Activated T-helper 2 cell treated with anti-CD3 and anti-CD28 coated beads, Interferon-gamma antibody, Interleukin-2, Interleukin-4, amounts not matched to agents 10 μg/mL and 5 μg/mL and 100 μg/mL, durations not matched to agents 14 hours and 24 hours and 36 hours (primary cell): ENCODE data around the gene NDST1. TPM values are rescaled to one million over a fixed set of nuclear protein-coding genes. Genes with fewer than 3 reads are reported as not detected.

Source experiments
- DNase-seq: peaks from one replicate; pipeline ENCODE4 v3.0.0; 2021; ENCODE audit warnings: low spot score
- H3K27ac Mint-ChIP-seq: one replicate; pipeline ENCODE4 v1.8.0; 2021; ENCODE audit warnings: mixed read lengths
- H3K27me3 Mint-ChIP-seq: one replicate; pipeline ENCODE4 v1.8.0; 2021; ENCODE audit warnings: low read depth, mixed read lengths
- H3K36me3 Mint-ChIP-seq: one replicate; pipeline ENCODE4 v1.8.0; 2021; ENCODE audit warnings: low read depth, mixed read lengths
- H3K4me1 Mint-ChIP-seq: one replicate; pipeline ENCODE4 v1.8.0; 2021; ENCODE audit warnings: low read depth, mixed read lengths
- H3K4me3 Mint-ChIP-seq: one replicate; pipeline ENCODE4 v1.8.0; 2021; ENCODE audit warnings: low read depth, mild to moderate bottlenecking, moderate library complexity, mixed read lengths
- H3K9me3 Mint-ChIP-seq: one replicate; pipeline ENCODE4 v1.8.0; 2021; ENCODE audit warnings: mixed read lengths
- intact Hi-C: fragments of 100-400 bp; cut with micrococcal nuclease; formaldehyde crosslinking; loops from one replicate; pipeline ENCODE4 v1.15.1; 2023
- total RNA-seq: library from RNA; stranded (reverse); gene quantifications from 2 replicates; pipeline ENCODE4 v1.2.3, GENCODE V29; 2022

NDST1 gene
- total RNA-seq, 1 donor from 2014 or later: 3.0 TPM

- Mint-ChIP-seq H3K4me3 (no peak overlapping the region), H3K27me3 (no peaks in the 10 kb centered on the region)
These were observed 95.1 kb downstream of the NDST1 start for GRCh38 chr5:150603052-150603451.

GRCh38 chr5:150603491-150603890 is 95.6 kb downstream of the NDST1 start:
- H3K4me3 Mint-ChIP-seq: no peak overlapping the region

More at GRCh38 chr5:150603052-150603451, 95.1 kb downstream of the NDST1 start:
- no peaks in the 10 kb centered on the region for H3K4me1 Mint-ChIP-seq
- DNase-seq: no peak
- no peak overlapping the region for H3K27ac Mint-ChIP-seq
- no peaks in the 10 kb centered on the region for H3K9me3 Mint-ChIP-seq
- intact Hi-C loops: no loop called here
- no peaks in the 10 kb centered on the region for H3K36me3 Mint-ChIP-seq

GRCh38 chr5:150604010-150604409 is 96.1 kb downstream of the NDST1 start:
- no peak overlapping the region for H3K4me3 Mint-ChIP-seq
- no peak overlapping the region for H3K27ac Mint-ChIP-seq
- H3K36me3 Mint-ChIP-seq: no peaks in the 10 kb centered on the region
- H3K4me1 Mint-ChIP-seq: no peaks in the 10 kb centered on the region
- intact Hi-C loops: no loop called here
- DNase-seq: no peak
- no peaks in the 10 kb centered on the region for H3K9me3 Mint-ChIP-seq
- H3K27me3 Mint-ChIP-seq: no peaks in the 10 kb centered on the region

More at GRCh38 chr5:150603491-150603890, 95.6 kb downstream of the NDST1 start:
- no peaks in the 10 kb centered on the region for H3K27me3 Mint-ChIP-seq
- no peak overlapping the region for H3K27ac Mint-ChIP-seq
- no peaks in the 10 kb centered on the region for H3K36me3 Mint-ChIP-seq
- DNase-seq: no peak
- H3K9me3 Mint-ChIP-seq: no peaks in the 10 kb centered on the region
- intact Hi-C loops: no loop called here
- no peaks in the 10 kb centered on the region for H3K4me1 Mint-ChIP-seq

- Mint-ChIP-seq H3K4me1 (no peaks in the 10 kb centered on the region), H3K27me3 (no peaks in the 10 kb centered on the region)
These were observed 97.0 kb downstream of the NDST1 start for GRCh38 chr5:150604894-150605440.

DNA sequence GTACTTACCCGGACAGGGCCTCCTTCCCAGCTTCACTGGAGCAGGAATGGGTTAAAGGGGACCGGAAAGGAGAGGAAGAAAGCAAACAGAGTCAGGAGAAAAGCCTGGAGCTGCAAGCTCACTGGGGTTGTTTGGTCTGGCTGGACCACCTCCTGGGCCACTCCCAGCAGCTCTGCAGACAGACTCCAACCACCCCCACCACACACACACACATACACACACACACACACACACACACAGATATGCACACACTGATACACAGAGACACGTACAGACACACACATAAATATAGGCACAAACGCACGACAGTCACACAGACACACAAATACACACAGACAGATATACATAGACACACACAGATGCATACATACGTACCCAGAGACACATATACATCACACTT is 97.6 kb downstream of the NDST1 start:
- Mint-ChIP-seq H3K27ac (no peak overlapping the region), H3K4me3 (no peak overlapping the region), H3K9me3 (no peaks in the 10 kb centered on the region), H3K27me3 (no peaks in the 10 kb centered on the region), H3K4me1 (no peaks in the 10 kb centered on the region), H3K36me3 (no peaks in the 10 kb centered on the region)
- no peak for DNase-seq
- intact Hi-C loops: no loop called here

More at GRCh38 chr5:150604894-150605440, 97.0 kb downstream of the NDST1 start:
- Mint-ChIP-seq H3K36me3 (no peaks in the 10 kb centered on the region), H3K9me3 (no peaks in the 10 kb centered on the region), H3K4me3 (no peak overlapping the region), H3K27ac (no peak overlapping the region)
- intact Hi-C loops: no loop called here
- DNase-seq: no peak

DNA sequence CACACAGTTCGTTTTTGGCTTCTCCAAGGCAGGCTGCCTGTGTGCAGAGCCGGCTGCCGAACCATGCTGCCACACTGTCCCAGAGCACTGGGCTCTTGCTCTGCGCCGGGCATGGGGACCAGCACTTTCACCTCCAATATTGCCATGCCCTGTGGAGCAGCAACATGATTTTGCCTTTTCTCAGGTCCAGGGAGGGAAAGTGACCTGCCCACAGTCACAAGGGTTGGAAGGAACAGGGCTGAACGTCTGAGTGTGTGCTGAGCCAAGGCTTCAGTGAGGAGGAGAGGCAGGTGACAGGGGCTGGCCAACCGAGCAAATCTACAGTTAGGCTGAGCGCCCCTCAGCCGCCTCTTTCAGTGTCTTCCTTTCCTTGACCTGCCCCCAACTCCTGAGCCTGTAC is 98.5 kb downstream of the NDST1 start:
- Mint-ChIP-seq H3K36me3 (no peaks in the 10 kb centered on the region), H3K9me3 (no peaks in the 10 kb centered on the region), H3K4me1 (no peaks in the 10 kb centered on the region), H3K27me3 (peaks cover 1% of the 10 kb centered on the region), H3K4me3 (no peak overlapping the region), H3K27ac (no peak overlapping the region)
- intact Hi-C loops: no loop called here
- no peak for DNase-seq

- Mint-ChIP-seq H3K4me3 (no peak overlapping the region), H3K27ac (no peak overlapping the region), H3K27me3 (peaks cover 1% of the 10 kb centered on the region), H3K36me3 (no peaks in the 10 kb centered on the region), H3K4me1 (no peaks in the 10 kb centered on the region), H3K9me3 (no peaks in the 10 kb centered on the region)
- intact Hi-C loops: no loop called here
- DNase-seq: no peak
These were observed 99.2 kb downstream of the NDST1 start for GRCh38 chr5:150607105-150607504.

Other genes starting within 250 kb of the NDST1 start
- not detected in 2 replicates for gene CAMK2A, start 218.4 kb upstream of the NDST1 start, total RNA-seq
- gene ARSI, start 205.2 kb upstream of the NDST1 start, total RNA-seq: not detected in 2 replicates
- gene TCOF1, start 150.4 kb upstream of the NDST1 start, total RNA-seq: 95.8 and 98.2 TPM in 2 replicates
- 445 and 452 TPM in 2 replicates for gene CD74, start 95.2 kb upstream of the NDST1 start, total RNA-seq
- 2,552 and 2,593 TPM in 2 replicates for gene RPS14, start 58.4 kb upstream of the NDST1 start, total RNA-seq
- 0.11 TPM in 1 of 2 replicates, not detected in the other for gene SYNPO, start 132.5 kb downstream of the NDST1 start, total RNA-seq
- gene MYOZ3, start 153.1 kb downstream of the NDST1 start, total RNA-seq: 0.09 TPM in 2 replicates
- 65.2 and 71.7 TPM in 2 replicates for gene RBM22, start 192.9 kb downstream of the NDST1 start, total RNA-seq